AG04450 (cell line): ENCODE results near the gene NME9. TPM values are rescaled to one million over a fixed set of nuclear protein-coding genes. Genes with fewer than 3 reads are reported as not detected.

Experiments
- CTCF ChIA-PET: fragments of 300-600, 350-600 bp; formaldehyde crosslinking; extraction: SDS; loops from one replicate; lab custom pipeline; 2022; ENCODE audit warnings: antibody characterized with exemption, inconsistent platforms; lab: Charles Lee
- POLR2A ChIA-PET: fragments of 350-600 bp; formaldehyde crosslinking; extraction: SDS; loops from one replicate; lab custom pipeline; 2021; ENCODE audit warnings: antibody characterized with exemption, inconsistent platforms; lab: Yijun Ruan, JAX
- DNase-seq: peaks from one replicate; pipeline ENCODE4 v3.0.0-alpha.2; 2011; ENCODE audit warnings: low read depth, low spot score
- H3K27ac ChIP-seq: one replicate; pipeline ENCODE4 v1.5.1; 2012; ENCODE audit warnings: low read depth, low read length, control low read depth
- H3K27me3 ChIP-seq: one replicate; pipeline ENCODE4 v1.6.0; 2012; ENCODE audit warnings: low read length; ENCODE audit not compliant: control insufficient read depth, insufficient read depth
- H3K4me3 ChIP-seq: 2 replicates; pipeline ENCODE4 v1.5.1; 2011; ENCODE audit warnings: mild to moderate bottlenecking, low read depth, low read length, control low read depth
- H3K9me3 ChIP-seq: 2 replicates; pipeline ENCODE4 v1.5.1; 2012; ENCODE audit warnings: low read length; ENCODE audit not compliant: control insufficient read depth, insufficient read depth
- polyA plus RNA-seq: library from polyadenylated mRNA; depleted of rRNA; stranded (reverse); fragments of >200 nt; gene quantifications from 2 replicates; pipeline ENCODE4 v1.2.3, GENCODE V29; 2011
- TF ChIP-seq, protein P1 (sequence below): IDR thresholded peaks from 2 replicates; pipeline ENCODE4 v1.5.1; 2011; ENCODE audit warnings: low read depth, low read length, control low read depth, inconsistent platforms

NME9 gene
- polyA plus RNA-seq, 1 experiment = 0.19 TPM

DNA sequence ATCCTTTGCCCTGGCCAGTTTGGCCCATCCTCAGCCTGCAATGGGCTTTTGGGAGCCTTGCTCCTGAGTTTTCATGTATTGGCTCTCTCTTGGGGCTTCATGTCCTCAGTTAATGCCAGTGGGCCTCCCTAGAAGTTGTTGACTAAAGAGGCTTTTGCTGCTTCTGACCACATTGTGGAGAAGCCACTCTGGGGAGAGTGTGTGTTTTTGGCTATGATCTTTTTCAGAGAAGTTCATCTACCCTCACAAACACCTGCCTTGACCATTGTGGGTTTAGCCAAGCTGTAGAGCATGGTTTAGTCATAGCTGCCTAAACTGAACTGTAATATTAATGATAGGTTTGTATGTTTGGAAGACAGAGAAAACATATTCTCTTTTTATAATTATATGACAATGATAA is 24.7 kb upstream of the NME9 start:
- Histone ChIP-seq H3K27ac (no peak overlapping the region), H3K4me3 (no peak overlapping the region), H3K27me3 (no peaks in the 10 kb centered on the region), H3K9me3 (no peaks in the 10 kb centered on the region)
- CTCF ChIA-PET = no interaction called here
- POLR2A ChIA-PET = no interaction called here
- TF ChIP-seq, protein P1, sequence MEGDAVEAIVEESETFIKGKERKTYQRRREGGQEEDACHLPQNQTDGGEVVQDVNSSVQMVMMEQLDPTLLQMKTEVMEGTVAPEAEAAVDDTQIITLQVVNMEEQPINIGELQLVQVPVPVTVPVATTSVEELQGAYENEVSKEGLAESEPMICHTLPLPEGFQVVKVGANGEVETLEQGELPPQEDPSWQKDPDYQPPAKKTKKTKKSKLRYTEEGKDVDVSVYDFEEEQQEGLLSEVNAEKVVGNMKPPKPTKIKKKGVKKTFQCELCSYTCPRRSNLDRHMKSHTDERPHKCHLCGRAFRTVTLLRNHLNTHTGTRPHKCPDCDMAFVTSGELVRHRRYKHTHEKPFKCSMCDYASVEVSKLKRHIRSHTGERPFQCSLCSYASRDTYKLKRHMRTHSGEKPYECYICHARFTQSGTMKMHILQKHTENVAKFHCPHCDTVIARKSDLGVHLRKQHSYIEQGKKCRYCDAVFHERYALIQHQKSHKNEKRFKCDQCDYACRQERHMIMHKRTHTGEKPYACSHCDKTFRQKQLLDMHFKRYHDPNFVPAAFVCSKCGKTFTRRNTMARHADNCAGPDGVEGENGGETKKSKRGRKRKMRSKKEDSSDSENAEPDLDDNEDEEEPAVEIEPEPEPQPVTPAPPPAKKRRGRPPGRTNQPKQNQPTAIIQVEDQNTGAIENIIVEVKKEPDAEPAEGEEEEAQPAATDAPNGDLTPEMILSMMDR = no peak
- DNase-seq = no peak

DNA sequence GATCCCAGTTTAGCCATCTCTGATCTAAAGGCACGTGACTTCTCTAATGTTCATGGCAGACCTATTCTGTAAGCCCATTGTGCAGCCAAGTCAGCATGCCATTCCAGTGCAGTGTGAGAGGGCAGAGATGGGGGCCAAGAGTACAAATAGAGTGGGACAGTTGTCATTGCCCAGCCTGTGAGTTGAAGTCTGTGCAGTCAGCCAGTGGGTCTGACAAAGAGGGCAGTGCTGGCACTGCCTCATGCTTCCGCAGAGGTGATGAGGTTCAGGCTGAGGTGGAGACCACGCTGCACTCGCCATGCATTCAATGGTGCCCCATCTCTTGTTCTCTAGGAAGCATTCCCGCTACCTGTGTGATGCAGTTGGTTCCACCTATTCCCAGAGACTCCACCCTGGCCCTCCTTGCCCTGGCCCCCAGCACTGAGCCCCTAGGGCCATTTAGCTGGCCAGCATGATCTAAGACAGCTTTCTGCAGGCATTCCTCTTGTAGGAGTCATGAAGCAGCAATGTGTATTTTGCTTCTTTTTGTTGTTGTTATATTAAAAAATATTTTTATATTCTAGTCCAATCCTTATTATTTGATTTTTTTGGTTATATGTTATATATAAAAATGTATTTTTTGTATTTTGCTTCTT is 22.4 kb upstream of the NME9 start:
- no peak overlapping the region for H3K4me3 ChIP-seq
- CTCF ChIA-PET = interaction anchor here (1.7 to 2.5 kb wide), 3 partner anchors 65 to 564 kb away, joined by 6 to 14 read pairs (median 7); no protein-coding TSS in a partner anchor
- peak overlapping the region; percentile 39 for H3K27ac ChIP-seq
- no peaks in the 10 kb centered on the region for H3K9me3 ChIP-seq
- DNase-seq = no peak
- H3K27me3 ChIP-seq = no peaks in the 10 kb centered on the region
- TF ChIP-seq, protein P1 = no peak
- POLR2A ChIA-PET = no interaction called here

DNA sequence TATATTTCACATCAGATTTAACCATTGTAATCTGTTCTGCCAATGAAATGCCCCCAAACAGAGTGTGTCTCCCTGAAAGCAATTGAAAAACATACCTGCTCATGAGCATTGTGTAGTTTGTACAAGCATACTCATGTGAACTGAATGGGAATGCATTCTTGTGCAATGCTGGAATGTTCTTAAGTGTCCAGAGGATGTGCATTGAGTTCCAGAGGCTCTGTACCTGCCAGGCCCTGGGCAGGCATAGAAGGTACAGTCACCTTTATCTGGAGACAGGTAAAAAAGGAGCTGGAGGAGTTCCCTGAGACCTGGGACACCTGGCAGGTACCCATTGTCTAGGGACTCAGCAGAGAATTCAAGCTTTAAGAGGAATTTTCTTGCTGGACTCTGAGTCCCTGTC is 21.5 kb upstream of the NME9 start:
- Histone ChIP-seq H3K9me3 (no peaks in the 10 kb centered on the region), H3K4me3 (no peak overlapping the region), H3K27me3 (no peaks in the 10 kb centered on the region), H3K27ac (no peak overlapping the region)
- ChIA-PET CTCF (interaction anchor here (1.1 to 2.5 kb wide), 4 partner anchors 22 to 572 kb away, joined by 3 to 14 read pairs (median 9); no protein-coding TSS in a partner anchor), POLR2A (no interaction called here)
- DNase-seq = no peak
- TF ChIP-seq, protein P1 = no peak

DNA sequence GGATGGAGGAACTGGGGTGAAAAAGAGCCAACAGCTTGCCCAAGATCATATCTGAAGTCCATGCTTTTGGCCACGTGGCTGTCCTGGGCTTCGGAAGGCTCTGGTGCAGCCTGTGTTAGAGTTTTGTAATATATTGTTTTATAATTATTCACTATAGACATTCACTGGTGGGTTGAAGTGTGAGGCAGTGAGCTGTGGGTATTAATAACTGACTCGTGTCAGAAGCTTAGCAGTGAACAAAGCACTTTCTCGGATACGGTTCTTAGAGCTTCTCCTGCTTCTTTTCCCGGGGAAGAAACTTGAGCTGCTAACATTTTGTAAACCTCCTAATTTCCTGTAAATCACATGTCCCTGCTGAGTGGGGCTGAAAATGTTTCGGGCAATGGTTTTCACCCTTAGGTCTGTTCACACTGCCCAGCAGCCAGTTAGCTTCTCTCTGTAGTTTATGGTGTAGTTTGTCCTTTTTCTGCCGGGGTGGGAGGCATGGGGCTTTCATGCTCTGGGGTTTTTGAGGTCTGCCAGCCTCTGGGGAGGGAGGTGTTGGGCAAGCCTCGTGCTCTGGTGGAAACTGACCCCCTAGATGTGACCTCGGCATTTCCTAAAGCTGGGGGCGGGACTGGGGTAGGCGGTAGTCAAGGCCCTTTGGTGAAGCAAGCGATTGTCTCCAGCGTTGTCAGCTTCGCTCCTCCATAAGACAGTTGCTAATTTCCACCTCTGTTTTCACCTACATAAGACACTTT is 20.4 kb upstream of the NME9 start:
- Histone ChIP-seq H3K9me3 (no peaks in the 10 kb centered on the region), H3K4me3 (peak overlapping the region; percentile 82), H3K27me3 (no peaks in the 10 kb centered on the region), H3K27ac (peak overlapping the region; percentile 55)
- DNase-seq = no peak
- ChIA-PET CTCF (interaction anchor here (0.5 to 2.5 kb wide), 8 partner anchors 13 to 586 kb away, joined by 3 to 14 read pairs (median 7); no protein-coding TSS in a partner anchor), POLR2A (no interaction called here)
- TF ChIP-seq, protein P1 = no peak
